OCI-LY7 (cell line): ENCODE data around the gene FEN1.

Experiments used
- CTCF ChIP-seq: fragments of 200-600 bp; sonication (generic); conservative IDR thresholded peaks from 2 replicates; pipeline ENCODE4 v1.5.1; 2014; ENCODE audit warnings: mild to moderate bottlenecking, antibody characterized with exemption, low read length, moderate library complexity, mixed read lengths
- EZH2phosphoT487 ChIP-seq: fragments of 200-600 bp; sonication (generic); IDR thresholded peaks from 2 replicates; pipeline ENCODE4 v1.6.1; 2018; ENCODE audit warnings: low read depth, borderline replicate concordance, mild to moderate bottlenecking, mixed run types, antibody characterized with exemption, low read length, moderate library complexity, mixed read lengths

DNA sequence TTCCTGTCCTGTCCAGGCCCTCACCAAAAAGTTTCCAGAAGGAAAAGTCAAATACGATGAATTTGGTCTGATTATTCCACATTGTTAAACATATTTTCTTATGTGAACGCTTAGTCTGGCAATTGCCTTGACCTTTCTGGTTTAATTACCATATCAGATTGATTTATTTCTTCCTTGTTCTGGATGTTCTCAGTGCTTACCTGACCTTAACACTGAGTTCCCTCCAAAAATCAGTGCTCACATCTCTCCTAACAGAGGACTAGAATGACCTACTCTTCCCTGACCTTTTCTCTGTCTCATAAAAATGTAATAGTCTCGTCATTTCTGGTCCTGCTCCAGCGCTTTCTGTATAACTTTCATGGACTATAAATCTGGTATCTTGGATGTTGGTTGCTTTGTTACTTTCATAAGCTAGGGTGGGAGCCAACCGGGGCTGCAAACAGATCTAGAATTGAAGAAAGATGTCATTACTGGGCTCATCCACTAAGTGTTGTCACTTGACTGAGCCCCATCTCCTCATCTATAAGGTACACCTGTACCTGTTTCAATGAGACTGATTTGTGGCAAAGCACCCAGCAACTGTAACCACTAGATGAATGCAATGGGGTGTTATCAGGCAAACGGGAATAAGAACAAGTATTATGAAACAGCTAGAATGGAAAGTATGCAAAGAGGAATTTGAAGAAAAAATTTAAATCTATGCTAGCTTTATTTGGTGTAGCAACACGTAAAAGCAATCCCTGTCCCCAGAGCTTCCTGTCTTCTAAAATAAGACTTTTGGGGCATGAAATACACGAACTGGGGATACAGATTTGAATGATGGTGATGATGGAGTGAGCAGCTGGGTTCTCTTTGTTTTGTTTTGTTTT, 37.8 kb downstream of the FEN1 start:
- TF ChIP-seq CTCF, result no peak
- no peak for TF ChIP-seq EZH2phosphoT487
